Measurements from ENCODE around the gene HOXB8.

DNA sequence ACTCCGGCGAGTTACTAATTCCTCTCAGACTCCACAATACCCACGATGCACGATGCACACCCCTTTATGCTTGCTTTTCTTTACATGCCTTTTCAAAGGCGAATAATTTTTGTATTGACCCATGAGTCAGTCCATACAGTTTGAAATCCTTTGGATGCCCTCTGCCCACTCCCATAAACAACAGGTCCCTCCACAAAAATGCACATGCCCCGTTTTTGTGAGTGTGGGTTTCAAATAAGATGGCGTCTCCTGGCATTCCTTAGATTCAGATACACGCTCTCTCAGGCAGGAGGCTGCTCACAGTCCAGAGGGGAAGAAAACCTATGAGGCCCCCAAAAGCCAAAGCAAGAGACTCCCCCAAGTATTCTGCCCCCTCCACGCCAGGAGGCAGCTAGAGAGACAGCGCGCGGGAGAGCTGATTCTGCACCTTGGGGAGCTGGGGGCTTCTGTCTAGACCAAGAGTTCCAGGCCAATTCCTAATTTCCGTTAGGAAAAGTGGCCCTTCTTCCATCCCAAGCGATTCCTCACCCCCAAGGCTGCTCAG lies 30.6 kb upstream of the HOXB8 start:
- TF ChIP-seq TAF1 (IDR thresholded peaks at IDR 0.05; ENCODE audit: borderline replicate concordance, insufficient read depth, low read length) (no peak), SIN3A (IDR thresholded peaks at IDR 0.05; ENCODE audit: borderline replicate concordance, insufficient read depth, low read length) (no peak), POLR2AphosphoS5 (IDR thresholded peaks at IDR 0.05; ENCODE audit: low read depth, low read length) (no peak), FOXP2 (optimal IDR thresholded peaks at IDR 0.05; ENCODE audit: borderline replicate concordance, extremely low read depth, extremely low read length, insufficient read depth) (no peak)
- TF ChIP-seq, protein P1, sequence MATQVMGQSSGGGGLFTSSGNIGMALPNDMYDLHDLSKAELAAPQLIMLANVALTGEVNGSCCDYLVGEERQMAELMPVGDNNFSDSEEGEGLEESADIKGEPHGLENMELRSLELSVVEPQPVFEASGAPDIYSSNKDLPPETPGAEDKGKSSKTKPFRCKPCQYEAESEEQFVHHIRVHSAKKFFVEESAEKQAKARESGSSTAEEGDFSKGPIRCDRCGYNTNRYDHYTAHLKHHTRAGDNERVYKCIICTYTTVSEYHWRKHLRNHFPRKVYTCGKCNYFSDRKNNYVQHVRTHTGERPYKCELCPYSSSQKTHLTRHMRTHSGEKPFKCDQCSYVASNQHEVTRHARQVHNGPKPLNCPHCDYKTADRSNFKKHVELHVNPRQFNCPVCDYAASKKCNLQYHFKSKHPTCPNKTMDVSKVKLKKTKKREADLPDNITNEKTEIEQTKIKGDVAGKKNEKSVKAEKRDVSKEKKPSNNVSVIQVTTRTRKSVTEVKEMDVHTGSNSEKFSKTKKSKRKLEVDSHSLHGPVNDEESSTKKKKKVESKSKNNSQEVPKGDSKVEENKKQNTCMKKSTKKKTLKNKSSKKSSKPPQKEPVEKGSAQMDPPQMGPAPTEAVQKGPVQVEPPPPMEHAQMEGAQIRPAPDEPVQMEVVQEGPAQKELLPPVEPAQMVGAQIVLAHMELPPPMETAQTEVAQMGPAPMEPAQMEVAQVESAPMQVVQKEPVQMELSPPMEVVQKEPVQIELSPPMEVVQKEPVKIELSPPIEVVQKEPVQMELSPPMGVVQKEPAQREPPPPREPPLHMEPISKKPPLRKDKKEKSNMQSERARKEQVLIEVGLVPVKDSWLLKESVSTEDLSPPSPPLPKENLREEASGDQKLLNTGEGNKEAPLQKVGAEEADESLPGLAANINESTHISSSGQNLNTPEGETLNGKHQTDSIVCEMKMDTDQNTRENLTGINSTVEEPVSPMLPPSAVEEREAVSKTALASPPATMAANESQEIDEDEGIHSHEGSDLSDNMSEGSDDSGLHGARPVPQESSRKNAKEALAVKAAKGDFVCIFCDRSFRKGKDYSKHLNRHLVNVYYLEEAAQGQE (IDR thresholded peaks at IDR 0.05; ENCODE audit: insufficient read depth in 1 of 2, low read depth in 2 of 2, low read length in 2 of 2), result no peak
